B cell (primary cell): Measurements from ENCODE around the gene ST6GALNAC2.

ENCODE experiments used
- EZH2 ChIP-seq: IDR thresholded peaks from 2 replicates; pipeline ENCODE4 v1.6.1; 2012; ENCODE audit warnings: borderline replicate concordance, low read depth, mild to moderate bottlenecking, moderate library complexity, low read length; ENCODE audit not compliant: insufficient read depth, poor library complexity, severe bottlenecking
- TF ChIP-seq, protein P1 (sequence below): fragments of 200-600 bp; IDR thresholded peaks from one replicate; pipeline ENCODE4 v1.8.0; 2022; ENCODE audit warnings: antibody characterized with exemption, mild to moderate bottlenecking

DNA sequence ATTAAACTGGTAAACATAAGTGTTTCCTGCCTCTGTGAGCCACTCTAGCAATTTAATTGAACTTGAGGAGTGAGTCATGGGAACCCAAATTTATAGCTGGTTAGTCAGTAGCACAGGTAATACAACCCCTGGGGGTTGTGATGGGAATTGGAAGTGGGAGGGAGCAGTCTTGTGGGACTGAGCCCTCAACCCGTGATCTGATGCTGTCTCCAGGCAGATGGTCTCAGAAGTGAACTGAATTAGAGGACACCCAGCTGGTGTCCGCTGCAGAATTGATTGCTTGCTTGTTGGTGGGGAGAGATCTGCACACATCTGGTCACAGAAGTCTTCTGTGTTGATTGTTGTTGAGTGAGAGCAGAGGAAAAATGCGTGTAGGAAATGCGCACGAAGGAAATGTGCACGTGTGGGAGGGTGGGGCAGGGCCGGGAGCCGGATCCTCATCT is 7.7 kb upstream of the ST6GALNAC2 start:
- TF ChIP-seq, protein P1, sequence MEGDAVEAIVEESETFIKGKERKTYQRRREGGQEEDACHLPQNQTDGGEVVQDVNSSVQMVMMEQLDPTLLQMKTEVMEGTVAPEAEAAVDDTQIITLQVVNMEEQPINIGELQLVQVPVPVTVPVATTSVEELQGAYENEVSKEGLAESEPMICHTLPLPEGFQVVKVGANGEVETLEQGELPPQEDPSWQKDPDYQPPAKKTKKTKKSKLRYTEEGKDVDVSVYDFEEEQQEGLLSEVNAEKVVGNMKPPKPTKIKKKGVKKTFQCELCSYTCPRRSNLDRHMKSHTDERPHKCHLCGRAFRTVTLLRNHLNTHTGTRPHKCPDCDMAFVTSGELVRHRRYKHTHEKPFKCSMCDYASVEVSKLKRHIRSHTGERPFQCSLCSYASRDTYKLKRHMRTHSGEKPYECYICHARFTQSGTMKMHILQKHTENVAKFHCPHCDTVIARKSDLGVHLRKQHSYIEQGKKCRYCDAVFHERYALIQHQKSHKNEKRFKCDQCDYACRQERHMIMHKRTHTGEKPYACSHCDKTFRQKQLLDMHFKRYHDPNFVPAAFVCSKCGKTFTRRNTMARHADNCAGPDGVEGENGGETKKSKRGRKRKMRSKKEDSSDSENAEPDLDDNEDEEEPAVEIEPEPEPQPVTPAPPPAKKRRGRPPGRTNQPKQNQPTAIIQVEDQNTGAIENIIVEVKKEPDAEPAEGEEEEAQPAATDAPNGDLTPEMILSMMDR, result no peak
- no peak for TF ChIP-seq EZH2
